IMR-90 (cell line): ENCODE results near the gene NEAT1. TPM values are rescaled to one million over a fixed set of nuclear protein-coding genes. Genes with fewer than 3 reads are reported as not detected.
A peak's percentile ranks its signal among the peaks of the same experiment; 100 is the strongest.

Source experiments
- ATAC-seq: fragments of 200-7000 bp; cut with Tn5 transposase; 2 replicates; pipeline ENCODE4 v1.9.1; 2020; ENCODE audit warnings: low read depth, mild to moderate bottlenecking, moderate library complexity
- BruUV-seq: library from RNA; stranded (reverse); fragments of 400-500 nt; replicated peaks from 2 replicates; lab custom pipeline; 2021; lab: Mats Ljungman, UMichigan
- CTCF ChIA-PET: fragments of 300-600 bp; formaldehyde crosslinking; extraction: SDS; loops from one replicate; lab custom pipeline; 2021; ENCODE audit warnings: antibody characterized with exemption; lab: Yijun Ruan, JAX
- POLR2A ChIA-PET: fragments of 300-600 bp; sonication (Branson Sonifier 250); formaldehyde crosslinking; loops from one replicate; lab custom pipeline; 2022; ENCODE audit warnings: antibody characterized with exemption; ENCODE audit not compliant: unreplicated experiment; lab: Charles Lee
- DNase-seq: peaks from one replicate; pipeline ENCODE4 v3.0.0; 2013
- H2AFZ ChIP-seq: replicated peaks from 2 replicates; pipeline ENCODE3; 2013; ENCODE audit warnings: low read length, mild to moderate bottlenecking; ENCODE audit not compliant: poor library complexity
- H2AK5ac ChIP-seq: 2 replicates; pipeline ENCODE4 v1.6.1; 2013; ENCODE audit warnings: low read depth, low read length, inconsistent platforms
- H2AK9ac ChIP-seq: replicated peaks from 2 replicates; pipeline ENCODE3; 2013; ENCODE audit warnings: mild to moderate bottlenecking, low read depth, low read length, moderate library complexity; ENCODE audit not compliant: poor library complexity
- H2BK120ac ChIP-seq: 2 replicates; pipeline ENCODE4 v1.6.1; 2013; ENCODE audit warnings: low read depth, low read length, inconsistent platforms
- H2BK15ac ChIP-seq: 3 replicates; pipeline ENCODE4 v1.6.1; 2013; ENCODE audit warnings: low read depth, low read length, inconsistent platforms
- H2BK20ac ChIP-seq: 2 replicates; pipeline ENCODE4 v1.6.1; 2013; ENCODE audit warnings: low read depth, mild to moderate bottlenecking, inconsistent platforms, low read length, moderate library complexity
- H2BK5ac ChIP-seq: 2 replicates; pipeline ENCODE4 v1.6.1; 2013; ENCODE audit warnings: mild to moderate bottlenecking, low read depth, low read length, inconsistent platforms; ENCODE audit not compliant: poor library complexity, severe bottlenecking
- H3K14ac ChIP-seq: replicated peaks from 2 replicates; pipeline ENCODE4 v1.6.1; 2013; ENCODE audit warnings: low read depth, low read length, inconsistent platforms
- H3K18ac ChIP-seq: 2 replicates; pipeline ENCODE4 v1.6.1; 2013; ENCODE audit warnings: low read depth, low read length, control low read depth
- H3K23ac ChIP-seq: 2 replicates; pipeline ENCODE4 v1.6.1; 2013; ENCODE audit warnings: low read depth, low read length, inconsistent platforms
- H3K27ac ChIP-seq: 2 replicates; pipeline ENCODE4 v1.5.1; 2013; ENCODE audit warnings: mild to moderate bottlenecking, control low read depth, low read length; ENCODE audit not compliant: insufficient read depth
- H3K27me3 ChIP-seq: 2 replicates; pipeline ENCODE4 v1.6.1; 2013; ENCODE audit warnings: low read length; ENCODE audit not compliant: control insufficient read depth, insufficient read depth
- H3K36me3 ChIP-seq: 2 replicates; pipeline ENCODE4 v1.6.1; 2013; ENCODE audit warnings: low read length, mixed read lengths; ENCODE audit not compliant: control insufficient read depth, insufficient read depth
- H3K4ac ChIP-seq: 2 replicates; pipeline ENCODE4 v1.6.1; 2013; ENCODE audit warnings: low read depth, low read length, inconsistent platforms
- H3K4me1 ChIP-seq: 2 replicates; pipeline ENCODE4 v1.6.1; 2013; ENCODE audit warnings: low read length, mixed read lengths; ENCODE audit not compliant: control insufficient read depth, insufficient read depth
- H3K4me2 ChIP-seq: 2 replicates; pipeline ENCODE4 v1.6.1; 2013; ENCODE audit warnings: low read depth, mild to moderate bottlenecking, control low read depth, low read length, moderate library complexity
- H3K4me3 ChIP-seq: 2 replicates; pipeline ENCODE4 v1.5.1; 2013; ENCODE audit warnings: low read depth, mild to moderate bottlenecking, control low read depth, low read length, moderate library complexity; ENCODE audit not compliant: insufficient read depth
- H3K56ac ChIP-seq: 2 replicates; pipeline ENCODE4 v1.6.1; 2013; ENCODE audit warnings: low read length, inconsistent platforms; ENCODE audit not compliant: insufficient read depth; ENCODE audit errors: extremely low read depth
- H3K79me1 ChIP-seq, 2 experiments: 2 replicates each; pipeline ENCODE4 v1.6.1; 2013; ENCODE audit warnings: low read length in 2 of 2, inconsistent platforms in 1 of 2, low read depth in 1 of 2
- H3K9ac ChIP-seq: 2 replicates; pipeline ENCODE4 v1.6.1; 2013; ENCODE audit warnings: low read depth, low read length, control low read depth
- H3K9me1 ChIP-seq: 2 replicates; pipeline ENCODE4 v1.6.1; 2013; ENCODE audit warnings: low read length, inconsistent platforms; ENCODE audit not compliant: insufficient read depth
- H3K9me3 ChIP-seq: 2 replicates; pipeline ENCODE4 v1.6.1; 2013; ENCODE audit warnings: low read length; ENCODE audit not compliant: control insufficient read depth, insufficient read depth
- H4K20me1 ChIP-seq: 2 replicates; pipeline ENCODE4 v1.6.1; 2013; ENCODE audit warnings: low read length, inconsistent platforms; ENCODE audit not compliant: insufficient read depth
- H4K5ac ChIP-seq: 2 replicates; pipeline ENCODE4 v1.6.1; 2013; ENCODE audit warnings: mild to moderate bottlenecking, low read depth, low read length, control low read depth
- H4K8ac ChIP-seq, 2 experiments: 2 replicates each; pipeline ENCODE4 v1.6.1; 2013; ENCODE audit warnings: low read depth in 2 of 2, low read length in 2 of 2, control low read depth in 1 of 2, inconsistent platforms in 1 of 2
- H4K91ac ChIP-seq: 2 replicates; pipeline ENCODE4 v1.6.1; 2013; ENCODE audit warnings: low read depth, low read length, inconsistent platforms; ENCODE audit not compliant: insufficient read depth
- CHD1 ChIP-seq: IDR thresholded peaks from 2 replicates; pipeline ENCODE4 v1.6.1; 2012; ENCODE audit warnings: low read depth, low read length, improper control_type of control experiment
- POLR2A ChIP-seq: IDR thresholded peaks from 2 replicates; pipeline ENCODE4 v1.6.1; 2012; ENCODE audit warnings: mild to moderate bottlenecking, low read depth, low read length
- USF2 ChIP-seq: fragments of 150-350 bp; IDR thresholded peaks from 2 replicates; pipeline ENCODE4 v1.6.1; 2017; ENCODE audit warnings: mild to moderate bottlenecking, antibody characterized with exemption, low read length, low read depth
- WGBS, 2 experiments: methylation state at CpG; one replicate each; pipeline versions ENCODE4 v1.1.5 to v1.1.7; 2013; ENCODE audit warnings: missing lambda C conversion rate in 2 of 2; ENCODE audit not compliant: insufficient read length in 1 of 2; ENCODE audit errors: extremely low coverage in 2 of 2; 5-methylcytosine and 5-hydroxymethylcytosine counted together
- dilution Hi-C: fragments of 300-500 bp; cut with HindIII; formaldehyde crosslinking; loops from one replicate; pipeline ENCODE4 v1.14.3; 2018; ENCODE audit warnings: low sequenced_read_pairs; ENCODE audit not compliant: unreplicated experiment
- in situ Hi-C: fragments of 300-500 bp; cut with MboI; formaldehyde crosslinking; loops from 3 replicates; pipeline ENCODE4 v1.14.3; 2019; ENCODE audit warnings: low sequenced_read_pairs, inconsistent platforms, mixed read lengths
- intact Hi-C: fragments of 100-400 bp; cut with micrococcal nuclease; formaldehyde crosslinking; loops from 2 replicates; pipeline ENCODE4 v1.10.0; 2022
- polyA plus RNA-seq, 3 experiments: library from polyadenylated mRNA; depleted of rRNA; stranded (reverse); fragments of >200 nt; gene quantifications; 2 replicates each; pipeline ENCODE4 v1.2.3, GENCODE V29; 2012; ENCODE audit warnings: low replicate concordance in 1 of 3
- total RNA-seq: library from RNA; depleted of rRNA; stranded (reverse); fragments of >200 nt; gene quantifications from 2 replicates; pipeline ENCODE4 v1.2.3, GENCODE V29; 2012

Gene NEAT1
- total and polyA plus RNA-seq, 2 of the 4 experiments (the other 2 are of a cell fraction), result 30.1 to 114 TPM

DNA sequence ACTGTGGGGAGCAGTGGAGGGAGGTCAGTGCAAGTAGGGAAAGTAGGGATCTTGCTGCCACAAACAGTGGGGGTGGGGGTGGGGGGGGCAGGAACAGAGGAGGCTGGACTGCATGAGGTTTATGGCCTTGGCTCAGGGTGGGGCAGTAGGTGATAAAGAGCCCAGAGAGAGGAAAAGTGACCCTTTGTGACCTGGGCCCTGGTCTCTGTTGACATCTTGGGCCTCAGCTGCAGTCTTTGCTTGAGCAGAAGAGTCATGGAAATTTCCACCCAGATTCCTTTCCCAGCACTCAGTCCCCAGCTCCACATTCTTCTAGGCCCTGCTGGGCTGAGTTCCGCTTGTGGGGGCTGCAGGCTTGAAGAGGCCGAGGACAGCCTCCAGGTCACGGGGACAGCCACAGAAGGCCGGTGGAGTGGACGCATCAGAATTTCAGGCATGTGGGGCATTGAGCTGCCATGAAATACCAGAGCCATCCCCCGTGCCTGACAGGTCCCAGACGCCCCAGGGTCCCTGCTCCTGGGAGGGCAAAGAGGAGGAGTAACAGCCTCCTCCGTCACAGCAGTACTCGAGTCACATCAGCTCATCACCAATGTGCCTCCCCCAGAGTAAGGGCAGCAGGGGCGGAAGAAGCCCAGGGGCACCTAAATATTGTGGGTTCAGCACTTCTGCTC is 66.6 kb downstream of the NEAT1 start (continued):
- peak; percentile 72 for TF ChIP-seq USF2

- WGBS, 2 experiments, result no CpG with 5 or more reads among the region's 8 CpGs
- peak overlapping the region; percentile 78 for H3K14ac ChIP-seq
- dilution Hi-C loops, result no loop called here
- H2BK15ac ChIP-seq, result peak overlapping the region; percentile 87
- H4K8ac ChIP-seq, result peak overlapping the region; percentile 78 to 93
- intact Hi-C loops, result no loop called here
- H2AK5ac ChIP-seq, result peak overlapping the region; percentile 98
- H3K9ac ChIP-seq, result peak overlapping the region; percentile 69
- H2AFZ ChIP-seq, result peak overlapping the region; percentile 77
- H3K56ac ChIP-seq, result peak overlapping the region; percentile 91
- peak overlapping the region; percentile 93 for H2BK5ac ChIP-seq
- peak overlapping the region; percentile 97 for H2BK120ac ChIP-seq
- no TSS peak for BruUV-seq
- H2AK9ac ChIP-seq, result peak overlapping the region; percentile 97
- H3K23ac ChIP-seq, result peak overlapping the region; percentile 70
- POLR2A ChIA-PET, result interaction anchor here (0.6 to 9.6 kb wide), 8 partner anchors 11 to 69 kb away, joined by 3 to 400 read pairs (median 10); partner anchors contain the start of genes MALAT1 and NEAT1
- no peak overlapping the region for H3K4me3 ChIP-seq
- no peak for DNase-seq
- no peaks in the 10 kb centered on the region for H3K36me3 ChIP-seq
- no peaks in the 10 kb centered on the region; the same call in 1 of the 2 replicates for H4K20me1 ChIP-seq
- no peak for ATAC-seq
- peaks cover 18 to 72% of the 10 kb centered on the region in 2 experiments for H3K79me1 ChIP-seq
- peak overlapping the region; percentile 97 for H4K91ac ChIP-seq
- H3K9me3 ChIP-seq, result no peaks in the 10 kb centered on the region
- H4K5ac ChIP-seq, result peak overlapping the region; percentile 93
- H3K4me1 ChIP-seq, result peaks cover 57% of the 10 kb centered on the region
- CTCF ChIA-PET, result interaction anchor here (0.9 to 1.4 kb wide), 2 partner anchors 10 to 18 kb away, joined by 3 to 5 read pairs; partner anchors contain the start of gene MALAT1
- TF ChIP-seq POLR2A (peak; percentile 61), CHD1 (no peak)
- peak overlapping the region; percentile 85 for H3K27ac ChIP-seq
- peak overlapping the region; percentile 98 for H3K4ac ChIP-seq
- no peaks in the 10 kb centered on the region for H3K27me3 ChIP-seq
- H2BK20ac ChIP-seq, result peak overlapping the region; percentile 96
- H3K4me2 ChIP-seq, result peak overlapping the region; percentile 23
- in situ Hi-C loops, result no loop called here
- H3K9me1 ChIP-seq, result peaks cover 23% of the 10 kb centered on the region
- H3K18ac ChIP-seq, result peak overlapping the region; percentile 90
Observed at GRCh38 chr11:65489706-65490320, 67.2 kb downstream of the NEAT1 start.
